Endothelial cell of umbilical vein (primary cell): ENCODE data around the gene TPP2. TPM values are rescaled to one million over a fixed set of nuclear protein-coding genes. Genes with fewer than 3 reads are reported as not detected.

Experiments
- BruUV-seq: library from RNA; stranded (reverse); fragments of 400-500 nt; replicated peaks from 2 replicates; lab custom pipeline; 2021; lab: Mats Ljungman, UMichigan
- CTCF ChIA-PET: fragments of 300-600, 350-600 bp; sonication (Branson Sonifier 250); formaldehyde crosslinking; loops from one replicate; lab custom pipeline; 2021; ENCODE audit warnings: antibody characterized with exemption, inconsistent platforms; lab: Charles Lee
- POLR2A ChIA-PET: fragments of 300-600, 350-600 bp; sonication (Branson Sonifier 250); formaldehyde crosslinking; loops from one replicate; lab custom pipeline; 2021; ENCODE audit warnings: antibody characterized with exemption, inconsistent platforms; lab: Charles Lee
- DNase-seq: peaks from one replicate; pipeline ENCODE4 v3.0.0-alpha.2; 2011; ENCODE audit warnings: low read depth, low spot score
- FAIRE-seq: peaks from 2 replicates; lab custom pipeline; 2011; peaks lifted over from hg19 to GRCh38; lab: Jason Lieb, UNC
- H2AFZ ChIP-seq: 2 replicates; pipeline ENCODE4 v1.6.0; 2012; ENCODE audit warnings: low read depth, low read length, control low read depth, inconsistent platforms
- H3K27ac ChIP-seq: 2 replicates; pipeline ENCODE4 v1.5.1; 2011; ENCODE audit warnings: low read depth, mild to moderate bottlenecking, control low read depth, low read length, moderate library complexity; ENCODE audit not compliant: insufficient read depth
- H3K27me3 ChIP-seq, 2 experiments: 2 replicates each; pipeline versions ENCODE4 v1.6.0 to v1.6.1; 2011; ENCODE audit warnings: low read length in 2 of 2, mixed read lengths in 1 of 2; ENCODE audit not compliant: control insufficient read depth in 2 of 2, insufficient read depth in 2 of 2
- H3K36me3 ChIP-seq, 2 experiments: 2 replicates in 1 of 2; 3 replicates in 1 of 2; pipeline ENCODE4 v1.5.1; 2011; ENCODE audit warnings: low read length in 2 of 2, mild to moderate bottlenecking in 1 of 2, moderate library complexity in 1 of 2; ENCODE audit not compliant: control insufficient read depth in 2 of 2, insufficient read depth in 2 of 2; ENCODE audit errors: extremely low read depth in 1 of 2
- H3K4me1 ChIP-seq: 3 replicates; pipeline ENCODE4 v1.5.1; 2011; ENCODE audit warnings: mild to moderate bottlenecking, low read length; ENCODE audit not compliant: control insufficient read depth, insufficient read depth; ENCODE audit errors: extremely low read depth
- H3K4me2 ChIP-seq: 2 replicates; pipeline ENCODE4 v1.6.1; 2011; ENCODE audit warnings: low read length, control low read depth, mixed read lengths; ENCODE audit not compliant: insufficient read depth
- H3K4me3 ChIP-seq, 3 experiments: fragments of 200-600 bp in 1 of 3; sonication (generic), shearing (Covaris generic) in 1 of 3; replicated peaks in 1 of 3; 2 replicates each; pipeline ENCODE4 v1.5.1; 2011 to 2016; ENCODE audit warnings: control low read depth in 3 of 3, low read length in 3 of 3, mild to moderate bottlenecking in 2 of 3, inconsistent platforms in 1 of 3, low read depth in 1 of 3, moderate library complexity in 1 of 3; ENCODE audit not compliant: insufficient read depth in 1 of 3
- H3K79me2 ChIP-seq: 2 replicates; pipeline ENCODE4 v1.6.0; 2012; ENCODE audit warnings: low read length, inconsistent platforms; ENCODE audit not compliant: control insufficient read depth, insufficient read depth
- H3K9ac ChIP-seq: replicated peaks from 2 replicates; pipeline ENCODE3; 2011; ENCODE audit warnings: low read length, control low read depth; ENCODE audit not compliant: insufficient read depth; ENCODE audit errors: extremely low read depth
- H3K9me1 ChIP-seq: replicated peaks from 3 replicates; pipeline ENCODE4 v1.6.0; 2011; ENCODE audit warnings: mild to moderate bottlenecking, low read length; ENCODE audit not compliant: control insufficient read depth, insufficient read depth; ENCODE audit errors: extremely low read depth
- H3K9me3 ChIP-seq: replicated peaks from 2 replicates; pipeline ENCODE4 v1.5.1; 2012; ENCODE audit warnings: low read length, inconsistent platforms; ENCODE audit not compliant: control insufficient read depth, insufficient read depth
- H4K20me1 ChIP-seq: replicated peaks from 2 replicates; pipeline ENCODE3; 2011; ENCODE audit warnings: mild to moderate bottlenecking, low read length; ENCODE audit not compliant: control insufficient read depth, insufficient read depth; ENCODE audit errors: extremely low read depth
- EZH2 ChIP-seq: IDR thresholded peaks from 2 replicates; pipeline ENCODE4 v1.6.1; 2012; ENCODE audit warnings: borderline replicate concordance, low read depth, mild to moderate bottlenecking, moderate library complexity, low read length, inconsistent platforms; ENCODE audit not compliant: severe bottlenecking
- FOS ChIP-seq: IDR thresholded peaks from 2 replicates; pipeline ENCODE4 v1.6.1; 2011; ENCODE audit warnings: mild to moderate bottlenecking, low read length, moderate library complexity, borderline replicate concordance; ENCODE audit not compliant: insufficient read depth
- GATA2 ChIP-seq: IDR thresholded peaks from 2 replicates; pipeline ENCODE4 v1.7.0; 2011; ENCODE audit warnings: low read depth, mild to moderate bottlenecking, moderate library complexity, mixed read lengths, low read length; ENCODE audit not compliant: insufficient read length, insufficient read depth
- JUN ChIP-seq: IDR thresholded peaks from 2 replicates; pipeline ENCODE4 v1.6.1; 2011; ENCODE audit warnings: borderline replicate concordance, low read depth; ENCODE audit not compliant: insufficient read length, insufficient read depth
- MAX ChIP-seq: IDR thresholded peaks from 2 replicates; pipeline ENCODE4 v1.6.1; 2011; ENCODE audit not compliant: insufficient read depth, insufficient read length
- MYC ChIP-seq: IDR thresholded peaks from one replicate; pipeline ENCODE4 v1.6.1; 2011; ENCODE audit warnings: mild to moderate bottlenecking, low read depth, low read length
- POLR2A ChIP-seq: IDR thresholded peaks from 2 replicates; pipeline ENCODE4 v1.6.1; 2012; ENCODE audit warnings: low read depth, mild to moderate bottlenecking, control low read depth, low read length
- POLR2AphosphoS5 ChIP-seq: IDR thresholded peaks from 2 replicates; pipeline ENCODE4 v1.6.1; 2012; ENCODE audit warnings: low read depth, mild to moderate bottlenecking, control low read depth, low read length, moderate library complexity; ENCODE audit not compliant: insufficient read depth
- dilution Hi-C: fragments of 300-500 bp; cut with MboI; formaldehyde crosslinking; loops from one replicate; pipeline ENCODE4 v1.15.0; 2019; ENCODE audit warnings: low sequenced_read_pairs; ENCODE audit not compliant: extremely low pct_ligation_motif_present
- intact Hi-C: fragments of 100-400 bp; cut with micrococcal nuclease; formaldehyde crosslinking; loops from one replicate; pipeline ENCODE4 v1.10.0; 2022
- polyA plus RNA-seq, 4 experiments: library from polyadenylated mRNA; depleted of rRNA in 3 of 4; stranded (reverse) in 3 of 4; unstranded in 1 of 4; fragments of >200 nt; gene quantifications; 2 replicates each; pipeline versions ENCODE4 v1.2.1 to v1.2.3, GENCODE V29; 2011 to 2012; ENCODE audit warnings: missing spikeins in 1 of 4
- total RNA-seq: library from RNA; stranded (reverse); gene quantifications from 2 replicates; pipeline ENCODE4 v1.2.3, GENCODE V29; 2021
- TF ChIP-seq, protein P1 (sequence below), 2 donors: IDR thresholded peaks; 1 replicate in 1 of 2; 2 replicates in 1 of 2; pipeline ENCODE4 v1.5.1; 2011; ENCODE audit warnings: low read length in 2 of 2, mild to moderate bottlenecking in 2 of 2, moderate library complexity in 2 of 2, control low read depth in 1 of 2, inconsistent platforms in 1 of 2, low read depth in 1 of 2; ENCODE audit not compliant: insufficient read depth in 1 of 2; ENCODE audit errors: extremely low read depth in 1 of 2

Gene TPP2
- total and polyA plus RNA-seq, 2 donors (not counting 3 experiments of a cell fraction or from before 2014, with no cell fraction given): 11.5 to 46.7 TPM

DNA sequence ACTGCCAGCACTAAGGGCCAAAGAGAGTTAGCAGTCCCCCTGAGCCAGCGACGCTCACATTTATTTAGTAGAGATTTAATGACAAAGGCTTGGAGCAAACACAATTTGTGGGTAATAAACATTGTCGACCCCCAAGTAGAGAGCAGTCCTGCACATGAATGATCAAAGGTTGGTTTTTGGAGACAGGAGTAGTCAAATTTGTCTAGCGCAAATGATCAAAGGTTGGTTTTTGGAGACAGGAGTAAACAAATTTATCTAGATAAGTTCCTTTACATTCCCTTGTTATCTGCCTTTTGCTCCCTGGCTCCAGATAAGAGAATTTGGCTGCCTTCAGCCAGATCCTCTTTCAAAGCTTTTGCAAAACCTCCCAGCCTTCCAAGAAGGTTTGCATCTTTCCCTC, 71.1 kb downstream of the TPP2 start:
- H3K27me3 ChIP-seq: no peaks in the 10 kb centered on the region
- H4K20me1 ChIP-seq: no peaks in the 10 kb centered on the region
- H3K36me3 ChIP-seq: peaks cover 8 to 9% of the 10 kb centered on the region in 2 experiments
- TF ChIP-seq, protein P1, sequence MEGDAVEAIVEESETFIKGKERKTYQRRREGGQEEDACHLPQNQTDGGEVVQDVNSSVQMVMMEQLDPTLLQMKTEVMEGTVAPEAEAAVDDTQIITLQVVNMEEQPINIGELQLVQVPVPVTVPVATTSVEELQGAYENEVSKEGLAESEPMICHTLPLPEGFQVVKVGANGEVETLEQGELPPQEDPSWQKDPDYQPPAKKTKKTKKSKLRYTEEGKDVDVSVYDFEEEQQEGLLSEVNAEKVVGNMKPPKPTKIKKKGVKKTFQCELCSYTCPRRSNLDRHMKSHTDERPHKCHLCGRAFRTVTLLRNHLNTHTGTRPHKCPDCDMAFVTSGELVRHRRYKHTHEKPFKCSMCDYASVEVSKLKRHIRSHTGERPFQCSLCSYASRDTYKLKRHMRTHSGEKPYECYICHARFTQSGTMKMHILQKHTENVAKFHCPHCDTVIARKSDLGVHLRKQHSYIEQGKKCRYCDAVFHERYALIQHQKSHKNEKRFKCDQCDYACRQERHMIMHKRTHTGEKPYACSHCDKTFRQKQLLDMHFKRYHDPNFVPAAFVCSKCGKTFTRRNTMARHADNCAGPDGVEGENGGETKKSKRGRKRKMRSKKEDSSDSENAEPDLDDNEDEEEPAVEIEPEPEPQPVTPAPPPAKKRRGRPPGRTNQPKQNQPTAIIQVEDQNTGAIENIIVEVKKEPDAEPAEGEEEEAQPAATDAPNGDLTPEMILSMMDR (IDR thresholded peaks at IDR 0.05; ENCODE audit: extremely low read depth in 1 of 2, insufficient read depth in 1 of 2, low read depth in 1 of 2, low read length in 2 of 2): no peak
- TF ChIP-seq POLR2A: no peak
- TF ChIP-seq EZH2: no peak
- TF ChIP-seq JUN: no peak
- TF ChIP-seq FOS: no peak
- no peak for TF ChIP-seq GATA2
- TF ChIP-seq MYC: no peak
- TF ChIP-seq MAX: no peak
- TF ChIP-seq POLR2AphosphoS5: no peak
- FAIRE-seq: no peak
- H3K79me2 ChIP-seq: no peaks in the 10 kb centered on the region
- H3K4me3 ChIP-seq: no peak overlapping the region
- no peak overlapping the region for H3K9ac ChIP-seq
- POLR2A ChIA-PET: no interaction called here
- H3K9me3 ChIP-seq: no peaks in the 10 kb centered on the region
- no TSS peak for BruUV-seq
- CTCF ChIA-PET: interaction anchor here (1.3 kb wide), 1 partner anchor 76 kb away, joined by 3 read pairs; no protein-coding TSS in a partner anchor
- no peak overlapping the region for H3K27ac ChIP-seq
- H3K4me1 ChIP-seq: no peaks in the 10 kb centered on the region
- dilution Hi-C loops: no loop called here
- H3K4me2 ChIP-seq: no peak overlapping the region
- intact Hi-C loops: no loop called here
- no peaks in the 10 kb centered on the region for H3K9me1 ChIP-seq
- no peak overlapping the region for H2AFZ ChIP-seq
- DNase-seq: no peak
